Neural cell (in vitro differentiated cells): Measurements from ENCODE around the gene MYO3A. TPM values are rescaled to one million over a fixed set of nuclear protein-coding genes. Genes with fewer than 3 reads are reported as not detected.

Source experiments
- H2AFZ ChIP-seq: fragments of 200-600, 300-800 bp; sonication (generic), shearing (Covaris generic); 2 replicates; pipeline ENCODE4 v1.6.0; 2014; ENCODE audit warnings: low read depth, mild to moderate bottlenecking, antibody characterized with exemption, low read length, moderate library complexity
- H3F3A ChIP-seq: fragments of 200-600 bp; shearing (Covaris generic); 2 replicates; pipeline ENCODE4 v1.6.1; 2016; ENCODE audit warnings: mild to moderate bottlenecking, moderate library complexity, mixed read lengths, antibody characterized with exemption, low read length; ENCODE audit not compliant: insufficient read depth, poor library complexity, severe bottlenecking
- H3K27ac ChIP-seq: fragments of 200-600, 300-800 bp; sonication (generic), shearing (Covaris generic); 2 replicates; pipeline ENCODE4 v1.5.1; 2014; ENCODE audit warnings: mild to moderate bottlenecking, low read length, moderate library complexity
- H3K27me3 ChIP-seq: fragments of 300-800, 200-600 bp; sonication (generic), shearing (Covaris generic); 2 replicates; pipeline ENCODE4 v1.6.0; 2014; ENCODE audit warnings: mild to moderate bottlenecking, low read depth, low read length, moderate library complexity; ENCODE audit not compliant: insufficient read depth
- H3K36me3 ChIP-seq: fragments of 300-800, 200-600 bp; sonication (generic), shearing (Covaris generic); 2 replicates; pipeline ENCODE4 v1.5.1; 2014; ENCODE audit warnings: mild to moderate bottlenecking, antibody characterized with exemption, low read length, moderate library complexity; ENCODE audit not compliant: insufficient read depth
- H3K4me2 ChIP-seq: fragments of 300-800, 200-600 bp; sonication (generic), shearing (Covaris generic); 2 replicates; pipeline ENCODE4 v1.6.0; 2014; ENCODE audit warnings: mild to moderate bottlenecking, low read length
- H3K4me3 ChIP-seq: fragments of 300-800, 200-600 bp; sonication (generic), shearing (Covaris generic); 2 replicates; pipeline ENCODE4 v1.5.1; 2014; ENCODE audit warnings: mild to moderate bottlenecking, low read length, moderate library complexity
- H3K79me2 ChIP-seq: fragments of 200-600 bp; shearing (Covaris generic); replicated peaks from 2 replicates; pipeline ENCODE4 v1.6.0; 2014; ENCODE audit warnings: mild to moderate bottlenecking, low read length, moderate library complexity; ENCODE audit not compliant: insufficient read depth
- H3K9ac ChIP-seq: fragments of 300-800, 200-600 bp; sonication (generic), shearing (Covaris generic); 2 replicates; pipeline ENCODE4 v1.6.1; 2016; ENCODE audit warnings: mild to moderate bottlenecking, low read length, mixed read lengths
- H3K9me2 ChIP-seq: fragments of 200-600 bp; shearing (Covaris generic); 2 replicates; pipeline ENCODE4 v1.6.1; 2016; ENCODE audit warnings: mild to moderate bottlenecking, low read length, mixed read lengths; ENCODE audit not compliant: insufficient read depth
- H3K9me3 ChIP-seq: fragments of 200-600, 300-800 bp; sonication (generic), shearing (Covaris generic); 2 replicates; pipeline ENCODE4 v1.6.1; 2016; ENCODE audit warnings: mild to moderate bottlenecking, mixed run types, low read length, moderate library complexity, mixed read lengths
- H4K20me1 ChIP-seq: fragments of 200-600 bp; shearing (Covaris generic); 2 replicates; pipeline ENCODE4 v1.6.1; 2016; ENCODE audit warnings: mild to moderate bottlenecking, mixed run types; ENCODE audit not compliant: insufficient read depth
- EP300 ChIP-seq: fragments of 450-650 bp; conservative IDR thresholded peaks from 2 replicates; pipeline ENCODE4 v1.6.1; 2014; ENCODE audit warnings: antibody characterized with exemption, mild to moderate bottlenecking, moderate library complexity; ENCODE audit not compliant: poor library complexity, severe bottlenecking
- EZH2 ChIP-seq: fragments of 200-600, 300-800 bp; shearing (Covaris generic), sonication (generic); IDR thresholded peaks from 2 replicates; pipeline ENCODE4 v1.6.1; 2014; ENCODE audit warnings: antibody characterized with exemption, low read length, borderline replicate concordance, mild to moderate bottlenecking; ENCODE audit not compliant: insufficient read depth, poor library complexity, severe bottlenecking
- MXI1 ChIP-seq: fragments of 450-650 bp; conservative IDR thresholded peaks from 2 replicates; pipeline ENCODE4 v1.6.1; 2014; ENCODE audit warnings: antibody characterized with exemption, mild to moderate bottlenecking; ENCODE audit not compliant: poor library complexity, severe bottlenecking
- POLR2AphosphoS5 ChIP-seq: IDR thresholded peaks from 2 replicates; pipeline ENCODE4 v1.6.1; 2012
- RAD21 ChIP-seq: fragments of 450-650 bp; conservative IDR thresholded peaks from 2 replicates; pipeline ENCODE4 v1.6.1; 2014; ENCODE audit warnings: antibody characterized with exemption, mild to moderate bottlenecking, moderate library complexity
- REST ChIP-seq: IDR thresholded peaks from 2 replicates; pipeline ENCODE4 v1.6.1; 2012; ENCODE audit warnings: borderline replicate concordance
- SMC3 ChIP-seq: fragments of 450-650 bp; conservative IDR thresholded peaks from 2 replicates; pipeline ENCODE4 v1.6.1; 2014; ENCODE audit warnings: antibody characterized with exemption, mild to moderate bottlenecking, moderate library complexity; ENCODE audit not compliant: poor library complexity
- TAF1 ChIP-seq: IDR thresholded peaks from 2 replicates; pipeline ENCODE4 v1.6.1; 2012; ENCODE audit warnings: low read depth
- polyA plus RNA-seq: library from polyadenylated mRNA; depleted of rRNA; stranded (reverse); fragments of >200 nt; gene quantifications from 2 replicates; pipeline ENCODE4 v1.2.3, GENCODE V29; 2014
- TF ChIP-seq, protein P1 (sequence below): fragments of 450-650 bp; IDR thresholded peaks from 2 replicates; pipeline ENCODE4 v1.5.1; 2014; ENCODE audit warnings: antibody characterized with exemption, mild to moderate bottlenecking, moderate library complexity; ENCODE audit not compliant: poor library complexity, severe bottlenecking

The MYO3A gene
- polyA plus RNA-seq, 1 donor from 2014 or later = 4.1 TPM

GRCh38 chr10:25982107-25982506, 48.1 kb downstream of the MYO3A start:
- Histone ChIP-seq H2AFZ (no peak overlapping the region), H3K27ac (no peak overlapping the region), H3K4me2 (no peak overlapping the region), H3K4me3 (no peak overlapping the region), H4K20me1 (no peaks in the 10 kb centered on the region), H3K9me2 (no peaks in the 10 kb centered on the region), H3K9me3 (no peaks in the 10 kb centered on the region), H3K36me3 (no peaks in the 10 kb centered on the region), H3K79me2 (no peaks in the 10 kb centered on the region), H3F3A (no peaks in the 10 kb centered on the region), H3K9ac (no peak overlapping the region), H3K27me3 (no peaks in the 10 kb centered on the region)
- TF ChIP-seq EP300 (no peak), REST (no peak), TAF1 (no peak), EZH2 (no peak), POLR2AphosphoS5 (no peak), RAD21 (no peak), MXI1 (no peak)
- TF ChIP-seq, protein P1, sequence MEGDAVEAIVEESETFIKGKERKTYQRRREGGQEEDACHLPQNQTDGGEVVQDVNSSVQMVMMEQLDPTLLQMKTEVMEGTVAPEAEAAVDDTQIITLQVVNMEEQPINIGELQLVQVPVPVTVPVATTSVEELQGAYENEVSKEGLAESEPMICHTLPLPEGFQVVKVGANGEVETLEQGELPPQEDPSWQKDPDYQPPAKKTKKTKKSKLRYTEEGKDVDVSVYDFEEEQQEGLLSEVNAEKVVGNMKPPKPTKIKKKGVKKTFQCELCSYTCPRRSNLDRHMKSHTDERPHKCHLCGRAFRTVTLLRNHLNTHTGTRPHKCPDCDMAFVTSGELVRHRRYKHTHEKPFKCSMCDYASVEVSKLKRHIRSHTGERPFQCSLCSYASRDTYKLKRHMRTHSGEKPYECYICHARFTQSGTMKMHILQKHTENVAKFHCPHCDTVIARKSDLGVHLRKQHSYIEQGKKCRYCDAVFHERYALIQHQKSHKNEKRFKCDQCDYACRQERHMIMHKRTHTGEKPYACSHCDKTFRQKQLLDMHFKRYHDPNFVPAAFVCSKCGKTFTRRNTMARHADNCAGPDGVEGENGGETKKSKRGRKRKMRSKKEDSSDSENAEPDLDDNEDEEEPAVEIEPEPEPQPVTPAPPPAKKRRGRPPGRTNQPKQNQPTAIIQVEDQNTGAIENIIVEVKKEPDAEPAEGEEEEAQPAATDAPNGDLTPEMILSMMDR = no peak

DNA sequence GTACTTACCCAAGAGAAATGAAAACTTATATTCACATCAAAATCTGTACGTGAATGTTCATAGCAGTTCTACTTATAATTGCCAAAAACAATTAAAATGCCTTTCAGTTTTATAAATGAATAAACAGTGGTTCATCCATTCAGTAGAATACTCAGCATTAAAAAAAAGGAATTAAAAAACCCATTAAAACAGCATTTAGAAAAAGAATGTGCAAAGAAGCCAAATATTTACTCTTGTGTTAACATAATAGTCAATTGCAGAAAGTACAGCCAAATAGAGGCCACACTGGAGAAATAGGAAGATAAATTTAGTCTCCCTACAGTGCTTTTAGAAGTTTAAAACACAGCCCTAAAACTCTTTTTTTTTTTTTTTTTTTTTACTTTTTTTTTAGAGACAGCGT, 54.6 kb downstream of the MYO3A start:
- H3K27ac ChIP-seq = no peak overlapping the region
- no peaks in the 10 kb centered on the region for H3K27me3 ChIP-seq
- no peaks in the 10 kb centered on the region for H3F3A ChIP-seq
- H3K36me3 ChIP-seq = no peaks in the 10 kb centered on the region
- H3K9ac ChIP-seq = no peak overlapping the region
- no peak for TF ChIP-seq RAD21
- no peak for TF ChIP-seq MXI1
- TF ChIP-seq POLR2AphosphoS5 = no peak
- no peak for TF ChIP-seq REST
- no peak for TF ChIP-seq TAF1
- TF ChIP-seq EZH2 = no peak
- no peak for TF ChIP-seq EP300
- TF ChIP-seq, protein P1 = no peak
- no peak for TF ChIP-seq SMC3
- H3K9me3 ChIP-seq = no peaks in the 10 kb centered on the region
- H3K9me2 ChIP-seq = no peaks in the 10 kb centered on the region
- H3K4me3 ChIP-seq = no peak overlapping the region
- H4K20me1 ChIP-seq = no peaks in the 10 kb centered on the region
- no peak overlapping the region for H3K4me2 ChIP-seq
- no peak overlapping the region for H2AFZ ChIP-seq
- H3K79me2 ChIP-seq = no peaks in the 10 kb centered on the region
